Measurements from ENCODE around the gene TMEM123. TPM values are rescaled to one million over a fixed set of nuclear protein-coding genes. Genes with fewer than 3 reads are reported as not detected.
A peak's percentile ranks its signal among the peaks of the same experiment; 100 is the strongest.

TMEM123 gene
- total RNA-seq, 1 experiment from 2014 or later, result 400 TPM

DNA sequence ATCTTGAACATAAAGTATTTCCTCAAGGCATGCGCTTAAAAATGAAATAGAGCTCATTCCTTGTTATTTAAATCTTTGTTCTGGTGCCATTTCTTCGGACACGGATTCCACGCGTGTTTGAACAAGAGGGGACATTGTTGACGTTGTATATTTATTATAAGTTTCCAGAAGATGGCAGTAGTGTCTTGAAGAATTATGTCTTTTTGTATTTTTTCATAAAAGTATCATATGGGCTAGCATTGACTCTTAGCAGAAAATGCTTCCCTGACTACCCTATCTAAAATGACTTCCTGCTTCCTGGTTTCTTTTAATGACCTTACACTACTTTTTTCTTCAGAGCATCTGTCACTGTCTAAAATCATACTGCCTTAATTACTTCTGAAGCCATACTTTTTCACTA, 85.2 kb downstream of the TMEM123 start:
- POLR2A ChIA-PET, result no interaction called here
- CTCF ChIA-PET, result interaction anchor here (0.6 to 1.4 kb wide), 7 partner anchors 17 to 246 kb away, joined by 3 to 10 read pairs (median 4); no protein-coding TSS in a partner anchor
- intact Hi-C loops (cut with micrococcal nuclease; ENCODE audit: unreplicated experiment), result loop anchor here (1.0 kb wide), 3 partner anchors 128 to 299 kb away; no protein-coding TSS in a partner anchor
- BruUV-seq (replicated peaks), result no TSS peak
- no peaks in the 10 kb centered on the region; the same call in 1 of the 2 replicates for H3K9me3 ChIP-seq
- Mint-ChIP-seq H3K36me3 (ENCODE audit: insufficient read depth, unreplicated experiment) (peaks cover 61% of the 10 kb centered on the region), H3K27me3 (ENCODE audit: insufficient read depth, unreplicated experiment) (no peaks in the 10 kb centered on the region), H3K4me1 (ENCODE audit: low read depth, unreplicated experiment) (no peaks in the 10 kb centered on the region), H3K27ac (ENCODE audit: unreplicated experiment) (no peak overlapping the region), H3K4me3 (ENCODE audit: unreplicated experiment) (no peak overlapping the region), H3K9me3 (ENCODE audit: unreplicated experiment) (peaks cover 9% of the 10 kb centered on the region)
- peaks cover 6% of the 10 kb centered on the region for H3K36me3 ChIP-seq (ENCODE audit: control insufficient read depth, insufficient read depth, low read length)
- H3K4me1 ChIP-seq, result no peaks in the 10 kb centered on the region
- no peak overlapping the region for H3K4me3 ChIP-seq (ENCODE audit: low read depth, low read length)
- peak; percentile 25 to 46 for TF ChIP-seq CTCF (IDR thresholded peaks at IDR 0.05; ENCODE audit: insufficient read depth in 1 of 2, low read depth in 1 of 2, low read length in 1 of 2, severe bottlenecking in 1 of 2, unreplicated experiment in 1 of 2)
- H3K27me3 ChIP-seq (replicated peaks; ENCODE audit: control insufficient read depth, insufficient read depth, low read length), result no peaks in the 10 kb centered on the region
- DNase-seq, result no peak

- POLR2A ChIA-PET, result interaction anchor here (1.0 kb wide), 1 partner anchor 11 kb away, joined by 3 read pairs; no protein-coding TSS in a partner anchor
- intact Hi-C loops (cut with micrococcal nuclease; ENCODE audit: unreplicated experiment), result no loop called here
- TF ChIP-seq CTCF (IDR thresholded peaks at IDR 0.05; ENCODE audit: insufficient read depth in 1 of 2, low read depth in 1 of 2, low read length in 1 of 2, severe bottlenecking in 1 of 2, unreplicated experiment in 1 of 2), result no peak
- BruUV-seq (replicated peaks), result no TSS peak
- H3K4me1 ChIP-seq, result no peaks in the 10 kb centered on the region
- no peak for DNase-seq
- Mint-ChIP-seq H3K36me3 (ENCODE audit: insufficient read depth, unreplicated experiment) (peaks cover 72% of the 10 kb centered on the region), H3K9me3 (ENCODE audit: unreplicated experiment) (no peaks in the 10 kb centered on the region), H3K4me1 (ENCODE audit: low read depth, unreplicated experiment) (no peaks in the 10 kb centered on the region), H3K27ac (ENCODE audit: unreplicated experiment) (no peak overlapping the region), H3K27me3 (ENCODE audit: insufficient read depth, unreplicated experiment) (no peaks in the 10 kb centered on the region), H3K4me3 (ENCODE audit: unreplicated experiment) (no peak overlapping the region)
- peaks cover 8% of the 10 kb centered on the region for H3K36me3 ChIP-seq (ENCODE audit: control insufficient read depth, insufficient read depth, low read length)
- H3K9me3 ChIP-seq, result no peaks in the 10 kb centered on the region; the same call in 1 of the 2 replicates
- CTCF ChIA-PET, result no interaction called here
- H3K27me3 ChIP-seq (replicated peaks; ENCODE audit: control insufficient read depth, insufficient read depth, low read length), result no peaks in the 10 kb centered on the region
- no peak overlapping the region for H3K4me3 ChIP-seq (ENCODE audit: low read depth, low read length)
Observed at GRCh38 chr11:102364991-102365390, 87.6 kb downstream of the TMEM123 start.

GRCh38 chr11:102361086-102362031, 91.2 kb downstream of the TMEM123 start:
- no peak for DNase-seq
- H3K27me3 ChIP-seq (replicated peaks; ENCODE audit: control insufficient read depth, insufficient read depth, low read length), result no peaks in the 10 kb centered on the region
- H3K27ac Mint-ChIP-seq (ENCODE audit: unreplicated experiment), result no peak overlapping the region
- peaks cover 6% of the 10 kb centered on the region for H3K36me3 ChIP-seq (ENCODE audit: control insufficient read depth, insufficient read depth, low read length)
- ChIA-PET POLR2A (interaction anchor here (0.7 kb wide), 1 partner anchor 11 kb away, joined by 5 read pairs; no protein-coding TSS in a partner anchor), CTCF (interaction anchor here (0.6 kb wide), 1 partner anchor 306 kb away, joined by 3 read pairs; no protein-coding TSS in a partner anchor)
- H3K4me3 Mint-ChIP-seq (ENCODE audit: unreplicated experiment), result no peak overlapping the region
- H3K27me3 Mint-ChIP-seq (ENCODE audit: insufficient read depth, unreplicated experiment), result no peaks in the 10 kb centered on the region
- BruUV-seq (replicated peaks), result no TSS peak
- no peak for TF ChIP-seq CTCF (IDR thresholded peaks at IDR 0.05; ENCODE audit: insufficient read depth in 1 of 2, low read depth in 1 of 2, low read length in 1 of 2, severe bottlenecking in 1 of 2, unreplicated experiment in 1 of 2)
- H3K9me3 ChIP-seq, result no peaks in the 10 kb centered on the region
- no peaks in the 10 kb centered on the region for H3K9me3 Mint-ChIP-seq (ENCODE audit: unreplicated experiment)
- no peak overlapping the region for H3K4me3 ChIP-seq (ENCODE audit: low read depth, low read length)
- peaks cover 11% of the 10 kb centered on the region for H3K4me1 Mint-ChIP-seq (ENCODE audit: low read depth, unreplicated experiment)
- 0 out of 2 replicates have a peak, but pooled peaks cover 4% of the 10 kb centered on the region for H3K4me1 ChIP-seq
- H3K36me3 Mint-ChIP-seq (ENCODE audit: insufficient read depth, unreplicated experiment), result peaks cover 54% of the 10 kb centered on the region
- intact Hi-C loops (cut with micrococcal nuclease; ENCODE audit: unreplicated experiment), result no loop called here

Measured in Caco-2 (cell line).